DMS79 (cell line): ENCODE measurements around the gene E2F2.

Source experiments
- DNase-seq: peaks from one replicate; lab custom pipeline; 2025; lab: John Stamatoyannopoulos, UW

E2F2 gene

GRCh38 chr1:23545851-23546250, 14.8 kb upstream of the E2F2 start:
- DNase-seq, result no peak

DNA sequence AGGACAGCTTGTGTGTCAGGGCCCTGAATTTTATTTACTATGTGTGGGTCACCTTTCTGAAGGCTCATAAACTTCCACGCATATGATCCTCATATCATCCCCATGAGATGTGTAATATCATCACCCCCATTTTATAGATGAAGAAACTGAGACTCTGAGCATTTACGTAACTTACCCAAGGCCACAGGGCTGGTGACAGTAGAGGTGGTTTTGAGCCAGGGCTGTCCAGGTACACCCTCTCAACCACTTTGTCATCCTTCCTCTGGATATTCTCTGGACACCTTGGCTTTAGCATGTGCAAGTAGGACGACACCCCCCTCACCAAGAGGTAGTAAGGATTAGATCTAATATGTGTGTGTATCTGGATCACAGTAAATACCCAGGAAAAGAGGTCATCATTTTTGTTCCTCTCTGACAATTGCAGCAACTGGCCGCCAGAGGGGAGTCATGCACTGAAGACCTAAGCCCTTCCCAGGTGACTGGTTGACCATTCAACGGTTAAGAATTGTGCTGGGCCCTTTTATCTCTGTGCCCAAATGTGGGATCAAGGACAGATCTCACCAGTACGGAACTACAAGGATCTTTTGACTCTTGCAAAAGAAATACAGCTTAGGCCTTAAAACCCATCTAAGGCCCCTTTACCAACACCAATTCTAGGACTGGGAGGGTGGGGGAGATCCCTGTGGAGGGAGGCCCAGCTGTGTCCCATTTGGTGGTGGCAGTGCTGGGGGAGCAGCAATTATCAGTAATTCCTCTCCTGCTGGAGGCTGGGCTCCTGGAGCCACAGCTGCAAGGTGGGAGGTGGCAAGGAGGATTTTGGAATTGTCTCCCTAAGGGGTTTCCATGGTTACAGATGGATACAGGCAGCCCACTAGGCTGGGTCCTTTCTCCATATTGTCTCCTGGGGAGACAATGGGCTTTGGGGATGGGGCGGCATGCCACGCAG, 13.7 kb upstream of the E2F2 start:
- peak; percentile 72 for DNase-seq

DNA sequence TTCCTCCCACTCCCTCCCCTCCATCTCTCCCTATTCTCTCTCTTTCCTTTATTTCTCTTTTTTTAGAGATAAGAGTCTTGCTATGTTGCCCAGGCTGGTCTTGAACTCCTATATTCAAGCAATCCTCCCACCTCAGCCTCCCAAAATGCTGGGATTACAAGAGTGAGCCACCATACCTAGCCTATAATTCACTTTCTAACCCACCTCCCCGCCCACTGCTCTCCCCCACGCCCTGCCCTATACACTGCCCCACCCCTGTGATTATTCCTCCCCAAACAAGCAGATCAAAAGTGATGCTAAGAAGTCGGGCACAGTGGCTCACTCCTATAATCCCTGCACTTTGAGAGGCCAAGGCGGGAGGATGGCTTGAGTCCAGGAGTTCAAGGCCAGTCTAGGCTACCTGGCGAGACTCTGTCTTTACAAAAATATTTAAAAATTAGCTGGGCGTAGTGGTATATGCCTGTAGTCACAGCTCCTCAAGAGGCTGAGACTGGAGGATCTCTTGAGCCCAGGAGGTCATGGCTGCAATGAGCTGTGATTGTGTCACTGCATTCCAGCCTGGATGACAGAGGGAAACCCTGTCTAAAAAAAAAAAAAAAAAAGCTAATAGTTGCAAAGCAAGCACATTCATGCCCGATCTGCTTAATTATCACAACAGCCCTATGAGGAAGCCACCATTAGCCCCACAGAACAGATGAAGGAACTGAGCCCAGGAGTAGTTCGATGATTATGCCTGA, 12.8 kb upstream of the E2F2 start:
- no peak for DNase-seq

GRCh38 chr1:23542940-23543339, 11.9 kb upstream of the E2F2 start:
- DNase-seq, result peak; percentile 43

GRCh38 chr1:23539698-23540266, 8.7 kb upstream of the E2F2 start:
- peak; percentile 96 for DNase-seq

DNA sequence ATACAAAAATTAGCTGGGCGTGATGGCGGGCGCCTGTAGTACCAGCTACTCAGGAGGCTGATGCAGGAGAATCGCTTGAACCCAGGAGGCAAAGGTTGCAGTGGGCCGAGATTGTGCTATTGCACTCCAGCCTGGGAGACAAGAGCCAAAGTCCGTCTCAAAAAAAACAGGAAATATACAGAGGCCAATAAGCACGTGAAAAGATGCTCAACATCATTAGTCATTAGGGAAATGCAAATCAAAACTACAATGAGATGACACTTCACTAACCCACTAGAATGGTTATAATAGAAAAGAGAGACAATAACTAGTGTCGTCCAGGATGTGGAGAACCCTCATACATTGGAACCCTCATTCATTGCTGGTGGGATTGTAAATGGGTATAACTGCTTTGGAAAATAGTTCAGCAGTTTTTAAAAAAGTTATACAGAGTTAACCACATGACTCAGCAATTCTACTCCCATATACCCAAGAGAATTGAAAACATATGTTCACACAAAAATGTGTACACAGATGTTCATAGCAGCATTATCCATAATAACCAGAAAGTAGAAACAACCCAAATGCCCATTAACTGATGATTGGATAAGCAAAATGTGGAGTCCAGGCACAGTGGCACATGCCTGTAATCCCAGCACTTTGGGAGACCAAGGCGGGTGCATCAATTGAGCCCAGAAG, 6.4 kb upstream of the E2F2 start:
- no peak for DNase-seq

GRCh38 chr1:23533246-23534023, 2.4 kb upstream of the E2F2 start:
- DNase-seq, result no peak

DNA sequence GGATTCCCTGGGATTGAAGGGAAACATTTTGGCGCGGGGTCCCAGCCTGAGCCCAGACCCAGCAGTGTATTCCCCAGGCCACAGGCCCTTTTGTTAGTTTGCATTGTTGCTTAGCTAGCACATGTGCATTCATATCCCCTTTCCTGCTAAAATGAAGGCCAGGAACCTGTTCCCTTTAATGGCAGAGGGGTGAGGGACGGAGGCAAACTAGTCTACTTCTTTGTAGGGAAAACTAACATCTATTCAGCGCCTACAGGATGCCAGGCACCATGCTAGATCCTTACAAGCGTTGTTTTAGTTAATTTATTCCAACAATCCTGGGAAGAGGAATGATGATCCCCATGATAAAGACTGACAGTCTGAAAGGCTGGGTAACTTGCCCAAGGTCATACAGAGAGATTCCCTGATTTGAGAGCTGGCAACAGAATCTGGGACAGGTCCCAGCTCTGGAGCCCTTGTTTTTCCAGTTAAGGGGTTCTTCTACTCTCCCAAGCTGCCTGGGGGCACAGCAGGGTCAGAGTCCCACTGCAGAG, 595 bp upstream of the E2F2 start:
- DNase-seq, result no peak

DNA sequence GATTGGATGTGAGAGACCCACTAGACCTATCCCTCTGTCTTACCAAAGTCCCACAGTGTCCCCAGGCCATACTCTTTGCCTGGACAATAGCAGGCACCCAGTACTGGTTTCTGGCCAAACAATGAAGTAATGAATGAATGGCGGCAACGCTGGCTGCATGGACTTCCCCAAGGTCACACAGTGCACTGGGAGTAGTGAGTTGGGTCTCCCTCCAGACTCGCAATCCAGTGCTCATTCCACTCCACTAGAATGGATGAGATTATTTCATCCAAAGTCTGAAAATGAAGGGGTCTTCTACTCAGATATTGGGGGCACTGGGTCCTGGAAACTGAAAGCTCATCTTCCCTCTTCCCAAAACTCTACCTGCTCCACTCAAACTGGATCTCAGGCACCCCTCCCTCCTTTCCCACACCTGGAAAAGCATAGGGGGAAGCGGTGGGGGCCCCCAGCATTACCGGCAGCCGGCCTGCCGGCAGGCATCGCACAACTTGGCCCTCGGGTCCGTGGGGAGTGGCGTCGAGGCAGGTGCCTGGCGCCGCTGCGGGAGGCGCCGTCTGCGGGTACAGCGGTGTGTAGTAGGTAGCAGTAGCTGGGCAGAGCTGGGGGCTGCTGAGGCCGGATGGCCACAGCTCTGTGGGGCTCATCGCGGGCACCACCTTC, 816 bp downstream of the E2F2 start:
- no peak for DNase-seq

DNA sequence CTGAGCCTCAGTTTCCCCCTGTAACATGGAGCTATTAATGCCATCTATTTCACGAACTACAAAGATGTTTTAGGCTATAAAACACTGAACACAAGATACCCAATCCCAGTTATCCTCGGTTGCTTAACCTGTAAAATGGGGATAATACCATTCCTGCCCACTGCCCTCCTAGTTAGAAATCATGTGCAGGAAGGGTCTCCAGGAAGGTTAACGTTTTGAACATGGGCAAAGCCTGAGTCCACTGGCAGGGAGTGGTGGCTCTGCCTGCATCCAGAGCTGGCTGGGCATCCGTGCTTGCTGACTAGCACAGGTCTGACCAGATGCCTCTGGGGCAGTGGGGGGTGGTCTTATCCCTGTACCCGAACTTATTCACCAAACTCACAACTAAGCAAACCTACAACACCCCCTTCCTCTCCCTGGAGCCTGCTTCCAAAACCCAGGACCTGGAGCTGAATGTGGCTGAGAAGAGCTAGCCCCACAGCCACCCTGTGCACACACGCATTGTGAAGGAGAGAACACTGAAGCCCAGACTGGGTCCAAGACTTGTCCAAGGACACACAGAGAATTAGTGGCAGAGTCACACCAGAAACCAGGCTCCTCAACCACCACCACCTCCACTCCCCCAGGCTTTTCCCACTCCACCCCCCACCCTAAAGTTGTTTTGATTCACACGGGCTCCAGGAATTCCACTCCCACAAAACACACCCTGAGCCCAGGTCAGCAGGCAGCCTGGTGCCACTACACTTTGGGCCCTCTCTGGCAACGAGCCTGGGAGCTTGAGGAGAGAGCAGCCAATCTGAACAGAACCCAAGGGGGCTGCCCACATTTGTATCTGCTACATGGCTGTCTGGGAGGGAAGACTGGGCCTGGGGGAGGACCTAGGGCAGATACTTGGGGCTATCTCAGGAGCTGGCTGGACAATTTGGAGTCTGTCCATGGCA, 1.6 kb downstream of the E2F2 start:
- peak; percentile 46 for DNase-seq

DNA sequence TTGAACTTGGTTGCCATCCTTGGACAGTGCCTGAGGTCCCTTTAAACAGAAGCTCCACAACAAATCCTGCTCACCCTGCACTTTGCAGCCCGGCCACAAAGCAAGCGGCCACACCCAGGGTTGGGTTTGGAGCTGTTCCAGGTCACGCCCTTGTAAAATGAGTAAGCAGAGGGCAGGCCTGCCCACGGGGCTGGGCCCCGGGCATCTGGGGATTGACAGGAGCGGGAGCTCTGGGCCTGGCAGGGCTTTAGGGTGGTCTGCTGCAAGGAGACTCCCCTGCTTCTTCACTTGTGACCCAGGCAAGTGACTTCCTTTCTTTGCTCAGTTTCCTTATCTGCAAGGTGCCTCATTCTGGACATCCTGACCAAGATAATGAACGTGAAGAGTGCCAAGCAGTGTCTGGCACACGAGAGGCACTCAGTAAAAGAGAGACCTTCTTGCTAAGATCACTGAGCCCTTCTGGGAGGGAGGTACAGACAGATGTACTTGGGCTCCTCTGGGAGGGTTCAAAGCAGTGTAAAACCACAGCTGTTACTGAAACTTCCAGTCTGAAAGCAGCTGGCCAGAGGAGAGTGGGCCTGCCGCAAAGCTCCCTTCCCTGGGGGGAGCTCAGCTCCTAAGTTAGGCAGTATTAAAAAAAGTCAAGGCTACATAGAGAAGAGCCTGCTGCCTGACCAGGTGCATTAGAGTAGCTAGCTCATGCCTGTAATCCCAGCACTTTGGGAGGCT, 2.6 kb downstream of the E2F2 start:
- DNase-seq, result peak; percentile 90

DNA sequence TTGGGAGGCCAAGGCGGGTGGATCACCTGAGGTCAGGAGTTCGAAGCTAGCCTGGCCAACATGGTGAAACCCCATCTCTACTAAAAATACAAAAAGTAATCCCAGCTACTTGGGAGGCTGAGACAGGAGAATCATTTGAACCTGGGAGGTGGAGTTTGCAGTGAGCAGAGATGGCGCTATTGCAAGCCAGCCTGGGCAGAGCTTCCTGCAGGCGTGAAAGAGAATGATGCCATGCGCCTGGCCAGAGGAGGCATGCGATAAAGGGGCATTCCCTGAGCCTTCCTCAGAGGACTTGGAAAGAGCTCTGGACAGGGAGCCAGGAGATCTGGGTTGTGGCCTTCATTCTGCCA, 3.2 kb downstream of the E2F2 start:
- DNase-seq, result no peak

GRCh38 chr1:23527366-23527765, 3.7 kb downstream of the E2F2 start:
- no peak for DNase-seq

DNA sequence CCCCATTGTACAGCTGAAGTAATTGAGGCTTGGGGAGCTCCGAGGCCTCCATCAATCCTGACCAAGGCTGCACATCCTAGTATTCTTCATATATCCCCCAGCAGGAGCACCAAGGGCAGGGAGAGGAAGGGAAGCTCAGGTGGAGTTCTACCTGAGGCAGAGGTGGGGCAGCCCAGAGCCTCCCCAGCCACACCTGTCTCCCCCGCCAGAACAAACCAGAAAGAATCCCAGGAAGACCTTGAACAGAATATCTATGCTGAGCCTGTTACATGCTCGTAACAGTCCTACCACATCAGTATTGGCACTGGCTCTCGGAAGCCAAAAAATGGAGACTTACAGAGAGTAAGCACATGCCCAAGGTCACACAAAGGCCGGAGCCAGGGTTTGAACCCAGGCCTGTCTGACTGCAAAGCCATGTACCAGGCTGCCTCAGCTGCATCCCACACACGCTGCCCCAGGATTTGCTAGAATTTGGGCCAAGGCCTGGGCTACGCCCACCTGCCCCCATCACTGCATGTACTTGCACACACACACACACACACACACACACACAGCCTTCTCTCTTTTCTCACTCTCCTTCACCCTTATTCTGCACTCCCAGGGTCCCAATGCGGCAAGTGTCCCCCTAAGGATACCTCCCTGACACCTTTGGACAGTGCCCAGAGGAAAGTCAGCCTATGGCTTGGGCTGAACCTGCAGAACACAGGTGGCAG, 4.5 kb downstream of the E2F2 start:
- no peak for DNase-seq

GRCh38 chr1:23525558-23526250, 5.3 kb downstream of the E2F2 start:
- no peak for DNase-seq

GRCh38 chr1:23524716-23525401, 6.2 kb downstream of the E2F2 start:
- DNase-seq, result peak; percentile 84

DNA sequence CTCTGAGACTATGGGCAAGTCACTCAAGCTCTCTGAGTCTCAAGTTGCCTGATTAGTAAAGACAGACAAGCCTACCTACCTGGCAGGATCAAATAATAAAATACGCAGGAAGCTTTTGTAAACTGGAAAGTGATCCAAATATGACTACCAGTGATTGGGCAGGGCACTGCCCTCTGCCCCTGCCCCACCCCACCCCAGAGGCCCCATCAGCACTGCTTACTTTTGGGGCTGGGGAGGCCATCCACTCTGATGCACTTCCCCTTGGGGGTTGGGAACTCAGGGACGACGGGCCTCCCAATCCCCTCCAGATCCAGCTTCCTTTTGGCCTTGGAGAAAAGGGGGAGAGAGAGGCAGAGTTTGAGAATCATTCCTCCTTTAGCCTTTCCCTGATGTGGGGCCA, 6.9 kb downstream of the E2F2 start:
- no peak for DNase-seq
